H9 (cell line): ENCODE measurements around the gene HOMER1. TPM values are rescaled to one million over a fixed set of nuclear protein-coding genes. Genes with fewer than 3 reads are reported as not detected.

Experiments
- DNase-seq: peaks from one replicate; pipeline ENCODE4 v3.0.0-alpha.2; 2017
- H2AFZ ChIP-seq: one replicate; pipeline ENCODE4 v1.6.1; 2013; ENCODE audit warnings: mild to moderate bottlenecking, low read length, control low read depth, moderate library complexity
- H2AK5ac ChIP-seq: 2 replicates; pipeline ENCODE4 v1.6.1; 2013; ENCODE audit warnings: low read length, control low read depth, mixed read lengths; ENCODE audit not compliant: insufficient read length
- H2BK120ac ChIP-seq: one replicate; pipeline ENCODE4 v1.6.1; 2013; ENCODE audit warnings: low read depth, mild to moderate bottlenecking, low read length, control low read depth, inconsistent platforms; ENCODE audit not compliant: poor library complexity, severe bottlenecking
- H2BK12ac ChIP-seq: 2 replicates; pipeline ENCODE4 v1.6.1; 2013; ENCODE audit warnings: low read length, control low read depth, mixed read lengths, low read depth; ENCODE audit not compliant: insufficient read length
- H2BK15ac ChIP-seq: 2 replicates; pipeline ENCODE4 v1.6.1; 2013; ENCODE audit warnings: low read depth, low read length, control low read depth
- H2BK20ac ChIP-seq: one replicate; pipeline ENCODE4 v1.6.1; 2013; ENCODE audit warnings: low read depth, mild to moderate bottlenecking, low read length, control low read depth, inconsistent platforms; ENCODE audit not compliant: poor library complexity, severe bottlenecking
- H2BK5ac ChIP-seq: 2 replicates; pipeline ENCODE4 v1.6.1; 2013; ENCODE audit warnings: low read length, control low read depth, mixed read lengths; ENCODE audit not compliant: insufficient read length
- H3K14ac ChIP-seq: 2 replicates; pipeline ENCODE4 v1.6.1; 2013; ENCODE audit warnings: low read length, control low read depth; ENCODE audit not compliant: insufficient read depth
- H3K18ac ChIP-seq: 2 replicates; pipeline ENCODE4 v1.6.1; 2013; ENCODE audit warnings: low read depth, mild to moderate bottlenecking, mixed read lengths, low read length, control low read depth; ENCODE audit not compliant: insufficient read length
- H3K23ac ChIP-seq: 2 replicates; pipeline ENCODE4 v1.6.1; 2013; ENCODE audit warnings: low read length, control low read depth, mixed read lengths, low read depth; ENCODE audit not compliant: insufficient read length
- H3K23me2 ChIP-seq: 2 replicates; pipeline ENCODE4 v1.6.1; 2013; ENCODE audit warnings: low read depth, mild to moderate bottlenecking, mixed read lengths, low read length, control low read depth; ENCODE audit not compliant: insufficient read length, poor library complexity, severe bottlenecking
- H3K27ac ChIP-seq: 2 replicates; pipeline ENCODE4 v1.5.1; 2013; ENCODE audit warnings: low read length, control low read depth, mixed read lengths, low read depth; ENCODE audit not compliant: insufficient read length
- H3K27me3 ChIP-seq: 2 replicates; pipeline ENCODE4 v1.6.1; 2013; ENCODE audit warnings: low read length, control low read depth, inconsistent platforms; ENCODE audit not compliant: insufficient read depth
- H3K4ac ChIP-seq: 2 replicates; pipeline ENCODE4 v1.6.1; 2013; ENCODE audit warnings: low read depth, mild to moderate bottlenecking, control low read depth, inconsistent platforms, low read length, moderate library complexity
- H3K4me1 ChIP-seq: 2 replicates; pipeline ENCODE4 v1.6.1; 2013; ENCODE audit warnings: low read length, control low read depth, inconsistent platforms; ENCODE audit not compliant: insufficient read depth
- H3K4me2 ChIP-seq: 2 replicates; pipeline ENCODE4 v1.6.1; 2013; ENCODE audit warnings: low read length, control low read depth, mixed read lengths; ENCODE audit not compliant: insufficient read length, insufficient read depth
- H3K56ac ChIP-seq: 2 replicates; pipeline ENCODE4 v1.6.1; 2013; ENCODE audit warnings: low read depth, mild to moderate bottlenecking, mixed read lengths, low read length, control low read depth; ENCODE audit not compliant: insufficient read length
- H3K79me1 ChIP-seq: 2 replicates; pipeline ENCODE4 v1.6.1; 2013; ENCODE audit warnings: low read depth, mild to moderate bottlenecking, moderate library complexity, low read length, control low read depth, inconsistent platforms; ENCODE audit not compliant: insufficient read depth, poor library complexity, severe bottlenecking
- H3K79me2 ChIP-seq: 2 replicates; pipeline ENCODE4 v1.6.1; 2013; ENCODE audit warnings: low read length, control low read depth, inconsistent platforms; ENCODE audit not compliant: insufficient read depth
- H3K9ac ChIP-seq: 2 replicates; pipeline ENCODE4 v1.6.1; 2013; ENCODE audit warnings: low read length, control low read depth, mixed read lengths; ENCODE audit not compliant: insufficient read length; ENCODE audit errors: extremely low read depth
- H3K9me3 ChIP-seq: one replicate; pipeline ENCODE4 v1.6.1; 2013; ENCODE audit warnings: low read depth, low read length, inconsistent platforms; ENCODE audit not compliant: control insufficient read depth
- H3T11ph ChIP-seq: one replicate; pipeline ENCODE4 v1.6.1; 2013; ENCODE audit warnings: mild to moderate bottlenecking, low read length, control low read depth, inconsistent platforms
- H4K20me1 ChIP-seq: one replicate; pipeline ENCODE4 v1.6.1; 2013; ENCODE audit not compliant: control insufficient read depth, insufficient read length, insufficient read depth
- H4K5ac ChIP-seq: 2 replicates; pipeline ENCODE4 v1.6.1; 2013; ENCODE audit warnings: low read depth, mild to moderate bottlenecking, mixed read lengths, low read length, control low read depth; ENCODE audit not compliant: insufficient read length
- H4K8ac ChIP-seq: replicated peaks from 2 replicates; pipeline ENCODE4 v1.6.1; 2013; ENCODE audit warnings: low read length, control low read depth, mixed read lengths, low read depth; ENCODE audit not compliant: insufficient read length
- H4K91ac ChIP-seq: 2 replicates; pipeline ENCODE4 v1.6.1; 2013; ENCODE audit warnings: low read depth, mild to moderate bottlenecking, moderate library complexity, mixed read lengths, low read length, control low read depth; ENCODE audit not compliant: insufficient read length
- H3K27ac Mint-ChIP-seq, 3 experiments: 2 replicates in 2 of 3; 3 replicates in 1 of 3; pipeline ENCODE4 v1.8.0; 2020 to 2021; ENCODE audit warnings: mixed read lengths in 3 of 3, mild to moderate bottlenecking in 1 of 3, moderate library complexity in 1 of 3
- H3K27me3 Mint-ChIP-seq: 2 replicates; pipeline ENCODE4 v1.8.0; 2021; ENCODE audit warnings: low read depth, mild to moderate bottlenecking, moderate library complexity, mixed read lengths
- H3K36me3 Mint-ChIP-seq, 3 experiments: 2 replicates in 2 of 3; 3 replicates in 1 of 3; pipeline ENCODE4 v1.8.0; 2020 to 2021; ENCODE audit warnings: low read depth in 3 of 3, mixed read lengths in 3 of 3; ENCODE audit not compliant: insufficient read depth in 1 of 3
- H3K4me1 Mint-ChIP-seq, 2 experiments: 2 replicates each; pipeline ENCODE4 v1.8.0; 2020; ENCODE audit warnings: mixed read lengths in 2 of 2
- H3K4me3 Mint-ChIP-seq, 2 experiments: 2 replicates in 1 of 2; 3 replicates in 1 of 2; pipeline ENCODE4 v1.8.0; 2020 to 2021; ENCODE audit warnings: mild to moderate bottlenecking in 2 of 2, mixed read lengths in 2 of 2, moderate library complexity in 1 of 2
- H3K9me3 Mint-ChIP-seq, 2 experiments: 2 replicates in 1 of 2; 3 replicates in 1 of 2; pipeline ENCODE4 v1.8.0; 2020; ENCODE audit warnings: mild to moderate bottlenecking in 2 of 2, mixed read lengths in 2 of 2, moderate library complexity in 1 of 2
- CTCF ChIP-seq: fragments of 200-600 bp; sonication (generic); conservative IDR thresholded peaks from 3 replicates; pipeline ENCODE4 v1.8.0; 2021; ENCODE audit warnings: antibody characterized with exemption, mild to moderate bottlenecking
- WGBS: extraction: QIAGEN DNeasy Blood & Tissue Kit; methylation state at CpG from one replicate; pipeline ENCODE4 v1.1.7; 2013; ENCODE audit warnings: missing lambda C conversion rate, low lambda C conversion rate, mixed read lengths; ENCODE audit not compliant: insufficient read length; ENCODE audit errors: extremely low coverage; 5-methylcytosine and 5-hydroxymethylcytosine counted together
- total RNA-seq: library from RNA; stranded (reverse); gene quantifications from 2 replicates; pipeline ENCODE4 v1.2.1, GENCODE V29; 2021

Gene HOMER1
- total RNA-seq, 1 experiment from 2014 or later, result 39.5 TPM

- WGBS, result no CpG with 5 or more reads among the region's 5 CpGs
- peaks cover 0 to 2% of the 10 kb centered on the region in 2 experiments; a peak in 1 of 5 replicates for H3K9me3 Mint-ChIP-seq
Observed at GRCh38 chr5:79330071-79330470, 183.9 kb downstream of the HOMER1 start.

More at GRCh38 chr5:79330071-79330470, 183.9 kb downstream of the HOMER1 start:
- no peak for DNase-seq
- Histone ChIP-seq H2BK20ac (no peak overlapping the region), H2AK5ac (no peak overlapping the region), H4K20me1 (no peaks in the 10 kb centered on the region), H3K23ac (no peak overlapping the region), H3T11ph (no peak overlapping the region), H2BK5ac (no peak overlapping the region), H4K91ac (no peak overlapping the region), H3K9ac (no peak overlapping the region), H2BK12ac (no peak overlapping the region), H3K4me1 (no peaks in the 10 kb centered on the region), H3K23me2 (no peaks in the 10 kb centered on the region), H3K4ac (no peak overlapping the region), H3K27ac (no peak overlapping the region), H4K8ac (no peak overlapping the region), H3K27me3 (no peaks in the 10 kb centered on the region), H3K4me2 (no peak overlapping the region), H2BK15ac (no peak overlapping the region), H3K14ac (no peak overlapping the region), H3K9me3 (no peaks in the 10 kb centered on the region), H3K79me1 (no peaks in the 10 kb centered on the region), H2AFZ (no peak overlapping the region), H3K18ac (no peak overlapping the region), H3K56ac (no peak overlapping the region), H4K5ac (no peak overlapping the region), H3K79me2 (no peaks in the 10 kb centered on the region), H2BK120ac (no peak overlapping the region)
- no peak overlapping the region for H3K27ac Mint-ChIP-seq
- no peaks in the 10 kb centered on the region for H3K36me3 Mint-ChIP-seq
- no peak overlapping the region for H3K4me3 Mint-ChIP-seq
- TF ChIP-seq CTCF, result no peak
- H3K27me3 Mint-ChIP-seq, result no peaks in the 10 kb centered on the region
- peaks cover 6 to 8% of the 10 kb centered on the region in 2 experiments; a peak in 3 of 4 replicates for H3K4me1 Mint-ChIP-seq
